Measurements from ENCODE around the gene TTLL12.

The TTLL12 gene

GRCh38 chr22:43206509-43207161 is 19.7 kb upstream of the TTLL12 start:
- Histone ChIP-seq H3K9ac (ENCODE audit: low read length in 2 of 2) (no peak overlapping the region), H3K9me3 (ENCODE audit: control insufficient read depth in 2 of 2, low read length in 2 of 2) (no peaks in the 10 kb centered on the region), H3K4me1 (ENCODE audit: control insufficient read depth, insufficient read depth, low read length) (no peaks in the 10 kb centered on the region), H3K4me3 (ENCODE audit: low read length in 2 of 2) (no peak overlapping the region), H3K27me3 (ENCODE audit: control insufficient read depth in 1 of 2, insufficient read depth in 2 of 2, low read length in 2 of 2) (no peaks in the 10 kb centered on the region), H3K27ac (ENCODE audit: low read length) (no peak overlapping the region), H3K36me3 (ENCODE audit: control insufficient read depth in 2 of 2, insufficient read depth in 2 of 2, low read length in 2 of 2) (peaks cover 0 to 7% of the 10 kb centered on the region in 2 donors)

GRCh38 chr22:43205748-43206508 is 19.0 kb upstream of the TTLL12 start:
- H3K4me1 ChIP-seq (ENCODE audit: control insufficient read depth, insufficient read depth, low read length), result no peaks in the 10 kb centered on the region
- H3K4me3 ChIP-seq (ENCODE audit: low read length in 2 of 2), result no peak overlapping the region
- no peaks in the 10 kb centered on the region for H3K27me3 ChIP-seq (ENCODE audit: control insufficient read depth in 1 of 2, insufficient read depth in 2 of 2, low read length in 2 of 2)
- no peaks in the 10 kb centered on the region for H3K9me3 ChIP-seq (ENCODE audit: control insufficient read depth in 2 of 2, low read length in 2 of 2)
- no peak overlapping the region for H3K9ac ChIP-seq (ENCODE audit: low read length in 2 of 2)
- peaks cover 0 to 7% of the 10 kb centered on the region in 2 donors for H3K36me3 ChIP-seq (ENCODE audit: control insufficient read depth in 2 of 2, insufficient read depth in 2 of 2, low read length in 2 of 2)
- H3K27ac ChIP-seq (ENCODE audit: low read length), result no peak overlapping the region

DNA sequence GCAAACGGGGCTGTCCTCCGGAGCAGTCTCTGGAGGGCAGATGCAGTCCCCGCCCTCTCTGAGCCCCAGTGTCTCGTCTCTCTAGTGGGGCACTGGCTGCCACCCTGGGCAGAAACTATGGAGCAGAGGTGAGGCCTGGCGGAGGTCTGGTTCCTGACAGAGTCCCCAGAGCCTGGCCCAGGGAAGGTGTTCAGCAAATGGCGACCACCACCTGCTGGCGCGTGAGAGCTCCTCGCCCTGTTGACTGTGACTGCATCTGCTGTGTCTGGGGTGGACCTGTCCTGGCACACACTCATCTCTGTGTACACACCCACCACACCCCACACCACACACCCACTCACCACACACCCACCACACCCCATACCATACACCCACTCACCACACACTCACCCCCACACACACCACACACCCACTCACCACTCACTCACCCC is 18.3 kb upstream of the TTLL12 start:
- no peak overlapping the region for H3K27ac ChIP-seq (ENCODE audit: low read length)
- no peaks in the 10 kb centered on the region for H3K27me3 ChIP-seq (ENCODE audit: control insufficient read depth in 1 of 2, insufficient read depth in 2 of 2, low read length in 2 of 2)
- no peak overlapping the region for H3K9ac ChIP-seq (ENCODE audit: low read length in 2 of 2)
- peaks cover 0 to 7% of the 10 kb centered on the region in 2 donors for H3K36me3 ChIP-seq (ENCODE audit: control insufficient read depth in 2 of 2, insufficient read depth in 2 of 2, low read length in 2 of 2)
- no peaks in the 10 kb centered on the region for H3K4me1 ChIP-seq (ENCODE audit: control insufficient read depth, insufficient read depth, low read length)
- no peak overlapping the region for H3K4me3 ChIP-seq (ENCODE audit: low read length in 2 of 2)
- no peaks in the 10 kb centered on the region for H3K9me3 ChIP-seq (ENCODE audit: control insufficient read depth in 2 of 2, low read length in 2 of 2)

- H3K27me3 ChIP-seq (ENCODE audit: control insufficient read depth in 1 of 2, insufficient read depth in 2 of 2, low read length in 2 of 2), result no peaks in the 10 kb centered on the region
- no peak overlapping the region for H3K27ac ChIP-seq (ENCODE audit: low read length)
- no peak overlapping the region for H3K9ac ChIP-seq (ENCODE audit: low read length in 2 of 2)
- H3K4me1 ChIP-seq (ENCODE audit: control insufficient read depth, insufficient read depth, low read length), result no peaks in the 10 kb centered on the region
- H3K4me3 ChIP-seq (ENCODE audit: low read length in 2 of 2), result no peak overlapping the region
- H3K36me3 ChIP-seq (ENCODE audit: control insufficient read depth in 2 of 2, insufficient read depth in 2 of 2, low read length in 2 of 2), result peaks cover 0 to 7% of the 10 kb centered on the region in 2 donors
- no peaks in the 10 kb centered on the region for H3K9me3 ChIP-seq (ENCODE audit: control insufficient read depth in 2 of 2, low read length in 2 of 2)
Measured at GRCh38 chr22:43203471-43203981, 16.6 kb upstream of the TTLL12 start.

DNA sequence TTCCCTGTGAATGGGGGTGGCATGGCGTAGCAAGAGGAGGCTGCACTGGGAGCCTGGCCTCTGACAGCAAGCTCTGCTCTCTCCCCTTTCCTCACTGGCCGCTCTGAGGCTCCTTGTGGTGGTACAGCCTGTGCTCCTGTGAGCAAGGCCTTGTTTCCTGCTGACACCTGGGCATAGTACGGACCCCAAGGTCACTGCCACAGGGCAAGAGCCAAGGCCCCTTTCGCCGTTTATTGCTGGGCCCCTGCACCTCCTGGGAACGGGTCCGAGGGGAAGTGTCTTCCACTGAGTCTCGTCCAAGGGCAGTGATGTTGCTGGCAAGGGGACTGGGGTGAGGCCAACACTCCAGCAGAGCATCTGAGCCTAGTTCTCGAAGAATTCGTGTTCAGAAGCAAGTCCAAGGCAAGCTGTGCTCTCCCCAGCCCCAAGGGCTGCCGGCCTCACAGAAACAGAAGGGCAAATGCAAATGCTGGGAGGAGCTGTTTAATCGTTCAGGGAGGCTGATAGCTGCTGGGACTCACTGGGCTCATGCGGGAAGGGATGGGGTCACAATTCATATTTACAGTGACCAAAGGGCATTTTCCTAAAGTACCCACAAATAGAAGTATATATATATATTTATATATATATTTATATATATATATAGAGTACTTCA is 15.9 kb upstream of the TTLL12 start:
- Histone ChIP-seq H3K4me3 (ENCODE audit: low read length in 2 of 2) (no peak overlapping the region), H3K27me3 (ENCODE audit: control insufficient read depth in 1 of 2, insufficient read depth in 2 of 2, low read length in 2 of 2) (no peaks in the 10 kb centered on the region), H3K36me3 (ENCODE audit: control insufficient read depth in 2 of 2, insufficient read depth in 2 of 2, low read length in 2 of 2) (peaks cover 0 to 2% of the 10 kb centered on the region in 2 donors), H3K9ac (ENCODE audit: low read length in 2 of 2) (no peak overlapping the region), H3K27ac (ENCODE audit: low read length) (no peak overlapping the region), H3K9me3 (ENCODE audit: control insufficient read depth in 2 of 2, low read length in 2 of 2) (no peaks in the 10 kb centered on the region), H3K4me1 (ENCODE audit: control insufficient read depth, insufficient read depth, low read length) (no peaks in the 10 kb centered on the region)

DNA sequence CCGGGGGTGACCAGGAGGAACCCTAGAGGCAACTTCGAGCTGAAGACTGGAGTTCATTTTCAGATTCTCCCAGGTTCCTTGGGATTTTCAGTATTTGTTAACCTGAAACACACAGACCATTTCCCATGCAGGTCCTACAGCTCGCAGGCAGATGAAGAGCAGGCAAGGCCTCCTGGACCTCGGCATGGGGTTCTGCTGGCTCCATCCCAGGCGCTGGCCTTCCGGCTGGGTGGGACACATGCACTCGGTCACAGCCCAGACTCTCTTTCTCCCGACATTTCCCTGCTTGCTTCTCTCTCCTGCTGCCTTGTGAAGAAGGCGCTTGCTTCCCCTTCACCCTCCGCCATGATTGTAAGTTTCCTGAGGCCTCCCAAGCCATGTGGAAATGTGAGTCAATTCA is 15.4 kb upstream of the TTLL12 start:
- Histone ChIP-seq H3K4me3 (ENCODE audit: low read length in 2 of 2) (no peak overlapping the region), H3K9me3 (ENCODE audit: control insufficient read depth in 2 of 2, low read length in 2 of 2) (no peaks in the 10 kb centered on the region), H3K36me3 (ENCODE audit: control insufficient read depth in 2 of 2, insufficient read depth in 2 of 2, low read length in 2 of 2) (peaks cover 0 to 2% of the 10 kb centered on the region in 2 donors), H3K4me1 (ENCODE audit: control insufficient read depth, insufficient read depth, low read length) (no peaks in the 10 kb centered on the region), H3K27me3 (ENCODE audit: control insufficient read depth in 1 of 2, insufficient read depth in 2 of 2, low read length in 2 of 2) (peaks cover 0 to 2% of the 10 kb centered on the region in 2 donors), H3K27ac (ENCODE audit: low read length) (no peak overlapping the region), H3K9ac (ENCODE audit: low read length in 2 of 2) (no peak overlapping the region)

- Histone ChIP-seq H3K9me3 (ENCODE audit: control insufficient read depth in 2 of 2, low read length in 2 of 2) (no peaks in the 10 kb centered on the region), H3K27ac (ENCODE audit: low read length) (no peak overlapping the region), H3K36me3 (ENCODE audit: control insufficient read depth in 2 of 2, insufficient read depth in 2 of 2, low read length in 2 of 2) (peaks cover 0 to 2% of the 10 kb centered on the region in 2 donors), H3K9ac (ENCODE audit: low read length in 2 of 2) (no peak overlapping the region), H3K4me1 (ENCODE audit: control insufficient read depth, insufficient read depth, low read length) (no peaks in the 10 kb centered on the region), H3K27me3 (ENCODE audit: control insufficient read depth in 1 of 2, insufficient read depth in 2 of 2, low read length in 2 of 2) (peaks cover 0 to 2% of the 10 kb centered on the region in 2 donors), H3K4me3 (ENCODE audit: low read length in 2 of 2) (no peak overlapping the region)
Measured at GRCh38 chr22:43201486-43202219, 14.7 kb upstream of the TTLL12 start.

- no peak overlapping the region for H3K9ac ChIP-seq (ENCODE audit: low read length in 2 of 2)
- peaks cover 0 to 2% of the 10 kb centered on the region in 2 donors for H3K36me3 ChIP-seq (ENCODE audit: control insufficient read depth in 2 of 2, insufficient read depth in 2 of 2, low read length in 2 of 2)
- no peak overlapping the region for H3K27ac ChIP-seq (ENCODE audit: low read length)
- H3K4me3 ChIP-seq (ENCODE audit: low read length in 2 of 2), result no peak overlapping the region
- no peaks in the 10 kb centered on the region for H3K4me1 ChIP-seq (ENCODE audit: control insufficient read depth, insufficient read depth, low read length)
- no peaks in the 10 kb centered on the region for H3K9me3 ChIP-seq (ENCODE audit: control insufficient read depth in 2 of 2, low read length in 2 of 2)
- H3K27me3 ChIP-seq (ENCODE audit: control insufficient read depth in 1 of 2, insufficient read depth in 2 of 2, low read length in 2 of 2), result peaks cover 0 to 2% of the 10 kb centered on the region in 2 donors
Measured at GRCh38 chr22:43200555-43200954, 13.6 kb upstream of the TTLL12 start.

DNA sequence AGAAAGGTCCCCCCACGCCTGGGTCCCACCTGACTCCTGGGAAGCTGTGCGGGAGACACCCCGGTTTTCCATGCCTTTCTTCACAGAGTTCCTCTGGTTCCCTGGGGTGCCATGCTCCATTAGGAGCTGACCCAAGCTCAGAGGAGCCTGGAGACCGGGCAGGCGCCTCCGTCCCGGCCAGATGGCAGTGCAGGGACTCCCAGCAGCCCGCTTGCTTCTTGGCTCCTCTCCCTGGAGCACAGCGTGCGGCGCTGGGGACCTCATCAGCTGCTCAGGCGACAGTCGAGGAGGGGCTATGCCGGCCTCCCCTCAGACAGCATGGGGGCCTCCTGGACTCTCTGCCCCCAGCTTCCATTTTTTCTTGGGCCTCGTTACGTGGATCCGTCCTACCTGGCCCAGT is 13.1 kb upstream of the TTLL12 start:
- Histone ChIP-seq H3K4me3 (ENCODE audit: low read length in 2 of 2) (no peak overlapping the region), H3K4me1 (ENCODE audit: control insufficient read depth, insufficient read depth, low read length) (no peaks in the 10 kb centered on the region), H3K9ac (ENCODE audit: low read length in 2 of 2) (no peak overlapping the region), H3K36me3 (ENCODE audit: control insufficient read depth in 2 of 2, insufficient read depth in 2 of 2, low read length in 2 of 2) (peaks cover 0 to 2% of the 10 kb centered on the region in 2 donors), H3K9me3 (ENCODE audit: control insufficient read depth in 2 of 2, low read length in 2 of 2) (no peaks in the 10 kb centered on the region), H3K27me3 (ENCODE audit: control insufficient read depth in 1 of 2, insufficient read depth in 2 of 2, low read length in 2 of 2) (peaks cover 0 to 2% of the 10 kb centered on the region in 2 donors), H3K27ac (ENCODE audit: low read length) (no peak overlapping the region)

- peaks cover 0 to 2% of the 10 kb centered on the region in 2 donors for H3K27me3 ChIP-seq (ENCODE audit: control insufficient read depth in 1 of 2, insufficient read depth in 2 of 2, low read length in 2 of 2)
- peaks cover 0 to 2% of the 10 kb centered on the region in 2 donors for H3K36me3 ChIP-seq (ENCODE audit: control insufficient read depth in 2 of 2, insufficient read depth in 2 of 2, low read length in 2 of 2)
- no peak overlapping the region for H3K9ac ChIP-seq (ENCODE audit: low read length in 2 of 2)
- H3K4me1 ChIP-seq (ENCODE audit: control insufficient read depth, insufficient read depth, low read length), result no peaks in the 10 kb centered on the region
- H3K27ac ChIP-seq (ENCODE audit: low read length), result no peak overlapping the region
- no peaks in the 10 kb centered on the region for H3K9me3 ChIP-seq (ENCODE audit: control insufficient read depth in 2 of 2, low read length in 2 of 2)
- no peak overlapping the region for H3K4me3 ChIP-seq (ENCODE audit: low read length in 2 of 2)
Measured at GRCh38 chr22:43199541-43199940, 12.6 kb upstream of the TTLL12 start.
